Tibial artery (tissue), 4 donors: ENCODE data around the gene APOLD1.

Experiments
- DNase-seq, 2 donors: peaks; one replicate each; pipeline ENCODE4 v3.0.0-alpha.2; 2019
- H3K27ac ChIP-seq, 2 donors: fragments of 200-600 bp; sonication (generic) in 1 of 2; 1 replicate in 1 of 2; 2 replicates in 1 of 2; pipeline ENCODE4 v1.5.1; 2018 to 2019; ENCODE audit warnings: mild to moderate bottlenecking in 1 of 2
- H3K27me3 ChIP-seq, 2 donors: fragments of 200-600 bp; sonication (generic) in 1 of 2; one replicate each; pipeline versions ENCODE4 v1.5.1 to v1.6.0; 2016 to 2019
- H3K36me3 ChIP-seq, 3 donors: fragments of 200-600 bp; sonication (generic) in 2 of 3; one replicate each; pipeline ENCODE4 v1.5.1; 2016 to 2019; ENCODE audit warnings: mild to moderate bottlenecking in 2 of 3
- H3K4me1 ChIP-seq, 4 donors: fragments of 200-600 bp; sonication (generic) in 2 of 4; 1 replicate in 3 of 4; 2 replicates in 1 of 4; pipeline ENCODE4 v1.5.1; 2016 to 2019
- H3K4me3 ChIP-seq, 2 donors: fragments of 200-600 bp; sonication (generic) in 1 of 2; 1 replicate in 1 of 2; 2 replicates in 1 of 2; pipeline ENCODE4 v1.5.1; 2018 to 2019; ENCODE audit warnings: mild to moderate bottlenecking in 2 of 2
- H3K9me3 ChIP-seq, 3 donors: fragments of 200-600 bp; sonication (generic) in 1 of 3; one replicate each; pipeline ENCODE4 v1.5.1; 2016 to 2019
- CTCF ChIP-seq, 2 experiments: fragments of 200-600 bp in 1 of 2; fragments of 450-650 bp in 1 of 2; IDR thresholded peaks; one replicate each; pipeline ENCODE4 v1.5.1; 2017 to 2019; ENCODE audit warnings: antibody characterized with exemption in 2 of 2, mild to moderate bottlenecking in 1 of 2, moderate library complexity in 1 of 2
- intact Hi-C: fragments of 100-400 bp; cut with DNase I; formaldehyde crosslinking; loops from one replicate; pipeline ENCODE4 v1.15.0; 2023; ENCODE audit warnings: low total_unique reads

The APOLD1 gene

GRCh38 chr12:12812174-12812573, 26.7 kb downstream of the APOLD1 start:
- H3K4me1 ChIP-seq = peaks cover 0 to 30% (median 23%) of the 10 kb centered on the region in 4 donors
- H3K9me3 ChIP-seq = no peaks in the 10 kb centered on the region
- H3K27ac ChIP-seq = no peak overlapping the region
- intact Hi-C loops = no loop called here
- no peak for TF ChIP-seq CTCF (IDR thresholded peaks at IDR 0.05)
- H3K27me3 ChIP-seq = no peaks in the 10 kb centered on the region
- no peak overlapping the region for H3K4me3 ChIP-seq
- H3K36me3 ChIP-seq = no peaks in the 10 kb centered on the region
- DNase-seq = no peak

GRCh38 chr12:12812618-12813119, 27.2 kb downstream of the APOLD1 start:
- Histone ChIP-seq H3K9me3 (no peaks in the 10 kb centered on the region), H3K36me3 (peaks cover 0 to 1% (median 0%) of the 10 kb centered on the region in 3 donors), H3K27ac (peak overlapping the region; percentile 75 to 83), H3K27me3 (no peaks in the 10 kb centered on the region), H3K4me1 (peaks cover 0 to 30% (median 23%) of the 10 kb centered on the region in 4 donors), H3K4me3 (peak overlapping the region in 1 of 2 donors; percentile 70)
- intact Hi-C loops = no loop called here
- no peak for TF ChIP-seq CTCF (IDR thresholded peaks at IDR 0.05)
- DNase-seq = no peak

- DNase-seq = peak; percentile 97
- Histone ChIP-seq H3K9me3 (no peaks in the 10 kb centered on the region), H3K27me3 (no peaks in the 10 kb centered on the region), H3K27ac (peak within 1 kb of the TSS; percentile 75 to 83), H3K4me1 (peaks cover 0 to 31% (median 23%) of the 10 kb centered on the region in 4 donors), H3K36me3 (peaks cover 0 to 5% (median 0%) of the 10 kb centered on the region in 3 donors), H3K4me3 (peak within 1 kb of the TSS; percentile 70 to 94)
- TF ChIP-seq CTCF (IDR thresholded peaks at IDR 0.05) = peak; percentile 98
- intact Hi-C loops = no loop called here
Observed at GRCh38 chr12:12813120-12814101, 28.0 kb downstream of the APOLD1 start, which contains the start of gene DDX47. Gene DDX47 (plus strand): TSS chr12:12813346. CDS start chr12:12813368, 22 bp downstream.

- intact Hi-C loops = no loop called here
- Histone ChIP-seq H3K4me3 (no peak overlapping the region), H3K27me3 (no peaks in the 10 kb centered on the region), H3K36me3 (peaks cover 16 to 28% (median 21%) of the 10 kb centered on the region in 3 donors), H3K4me1 (peaks cover 0 to 53% (median 30%) of the 10 kb centered on the region in 4 donors), H3K27ac (no peak overlapping the region), H3K9me3 (no peaks in the 10 kb centered on the region)
- TF ChIP-seq CTCF (IDR thresholded peaks at IDR 0.05) = no peak
- DNase-seq = no peak
Observed at GRCh38 chr12:12817616-12818015, 32.2 kb downstream of the APOLD1 start.

GRCh38 chr12:12818701-12819100, 33.2 kb downstream of the APOLD1 start:
- intact Hi-C loops = no loop called here
- no peak for TF ChIP-seq CTCF (IDR thresholded peaks at IDR 0.05)
- Histone ChIP-seq H3K9me3 (no peaks in the 10 kb centered on the region), H3K36me3 (peaks cover 26 to 39% (median 32%) of the 10 kb centered on the region in 3 donors), H3K27me3 (no peaks in the 10 kb centered on the region), H3K4me1 (peaks cover 0 to 52% (median 30%) of the 10 kb centered on the region in 4 donors), H3K4me3 (no peak overlapping the region), H3K27ac (peak overlapping the region; percentile 31 to 37)
- no peak for DNase-seq
